ENCODE measurements around the gene POLR2B.
"Not testable (repeated sequence)": the region's sequence is repeated elsewhere in the genome, so short reads cannot be mapped to it uniquely, and the experiment has no call there.

- not testable (repeated sequence) for TF ChIP-seq ZFX (IDR thresholded peaks at IDR 0.05; ENCODE audit: borderline replicate concordance); CTCF (IDR thresholded peaks at IDR 0.05)
These were observed 82.0 kb downstream of the POLR2B start for GRCh38 chr4:57060717-57061067.

Data from 22Rv1 (cell line).